Measurements from ENCODE around the gene SCAPER. TPM values are rescaled to one million over a fixed set of nuclear protein-coding genes. Genes with fewer than 3 reads are reported as not detected.

The SCAPER gene
- total RNA-seq, 1 experiment from 2014 or later: 14.7 TPM

GRCh38 chr15:76668900-76669299 is 236.2 kb downstream of the SCAPER start:
- Histone ChIP-seq H3K9me2 (ENCODE audit: insufficient read depth) (no peaks in the 10 kb centered on the region), H3K79me2 (ENCODE audit: insufficient read depth, low read length) (no peaks in the 10 kb centered on the region), H3K9ac (ENCODE audit: low read length) (no peak overlapping the region), H3K4me2 (ENCODE audit: low read length) (no peak overlapping the region), H3K27me3 (ENCODE audit: insufficient read depth, low read length) (no peaks in the 10 kb centered on the region), H3K9me3 (ENCODE audit: control insufficient read depth in 1 of 2, insufficient read depth in 1 of 2, low read depth in 1 of 2, low read length in 2 of 2) (no peaks in the 10 kb centered on the region), H3K36me3 (ENCODE audit: control insufficient read depth in 1 of 2, insufficient read depth in 2 of 2, low read length in 2 of 2) (no peaks in the 10 kb centered on the region), H3K4me3 (replicated peaks in 1 of 2; ENCODE audit: low read depth in 1 of 2, low read length in 2 of 2) (no peak overlapping the region), H2AFZ (ENCODE audit: low read depth, low read length, poor library complexity, severe bottlenecking) (no peak overlapping the region), H4K20me1 (ENCODE audit: insufficient read depth) (no peaks in the 10 kb centered on the region), H3K4me1 (ENCODE audit: control insufficient read depth in 1 of 2, insufficient read depth in 2 of 2, low read length in 2 of 2) (no peaks in the 10 kb centered on the region), H3K27ac (ENCODE audit: low read depth, low read length) (no peak overlapping the region)
- POLR2A ChIA-PET: no interaction called here
- BruUV-seq (replicated peaks): no TSS peak
- DNase-seq (ENCODE audit: low read depth, low spot score): no peak
- intact Hi-C loops (cut with micrococcal nuclease): no loop called here
- ATAC-seq: no peak
- TF ChIP-seq, protein P1, sequence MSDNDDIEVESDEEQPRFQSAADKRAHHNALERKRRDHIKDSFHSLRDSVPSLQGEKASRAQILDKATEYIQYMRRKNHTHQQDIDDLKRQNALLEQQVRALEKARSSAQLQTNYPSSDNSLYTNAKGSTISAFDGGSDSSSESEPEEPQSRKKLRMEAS (IDR thresholded peaks at IDR 0.05): no peak
- no peak for TF ChIP-seq FOSL1 (IDR thresholded peaks at IDR 0.05; ENCODE audit: low read depth)
- TF ChIP-seq, protein P2, sequence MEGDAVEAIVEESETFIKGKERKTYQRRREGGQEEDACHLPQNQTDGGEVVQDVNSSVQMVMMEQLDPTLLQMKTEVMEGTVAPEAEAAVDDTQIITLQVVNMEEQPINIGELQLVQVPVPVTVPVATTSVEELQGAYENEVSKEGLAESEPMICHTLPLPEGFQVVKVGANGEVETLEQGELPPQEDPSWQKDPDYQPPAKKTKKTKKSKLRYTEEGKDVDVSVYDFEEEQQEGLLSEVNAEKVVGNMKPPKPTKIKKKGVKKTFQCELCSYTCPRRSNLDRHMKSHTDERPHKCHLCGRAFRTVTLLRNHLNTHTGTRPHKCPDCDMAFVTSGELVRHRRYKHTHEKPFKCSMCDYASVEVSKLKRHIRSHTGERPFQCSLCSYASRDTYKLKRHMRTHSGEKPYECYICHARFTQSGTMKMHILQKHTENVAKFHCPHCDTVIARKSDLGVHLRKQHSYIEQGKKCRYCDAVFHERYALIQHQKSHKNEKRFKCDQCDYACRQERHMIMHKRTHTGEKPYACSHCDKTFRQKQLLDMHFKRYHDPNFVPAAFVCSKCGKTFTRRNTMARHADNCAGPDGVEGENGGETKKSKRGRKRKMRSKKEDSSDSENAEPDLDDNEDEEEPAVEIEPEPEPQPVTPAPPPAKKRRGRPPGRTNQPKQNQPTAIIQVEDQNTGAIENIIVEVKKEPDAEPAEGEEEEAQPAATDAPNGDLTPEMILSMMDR (IDR thresholded peaks at IDR 0.05 in 2 of 3, conservative IDR thresholded peaks at IDR 0.05 in 1 of 3; ENCODE audit: borderline replicate concordance in 1 of 3, insufficient read depth in 1 of 3, low read depth in 2 of 3, low read length in 2 of 3): no peak
- TF ChIP-seq, protein P3, sequence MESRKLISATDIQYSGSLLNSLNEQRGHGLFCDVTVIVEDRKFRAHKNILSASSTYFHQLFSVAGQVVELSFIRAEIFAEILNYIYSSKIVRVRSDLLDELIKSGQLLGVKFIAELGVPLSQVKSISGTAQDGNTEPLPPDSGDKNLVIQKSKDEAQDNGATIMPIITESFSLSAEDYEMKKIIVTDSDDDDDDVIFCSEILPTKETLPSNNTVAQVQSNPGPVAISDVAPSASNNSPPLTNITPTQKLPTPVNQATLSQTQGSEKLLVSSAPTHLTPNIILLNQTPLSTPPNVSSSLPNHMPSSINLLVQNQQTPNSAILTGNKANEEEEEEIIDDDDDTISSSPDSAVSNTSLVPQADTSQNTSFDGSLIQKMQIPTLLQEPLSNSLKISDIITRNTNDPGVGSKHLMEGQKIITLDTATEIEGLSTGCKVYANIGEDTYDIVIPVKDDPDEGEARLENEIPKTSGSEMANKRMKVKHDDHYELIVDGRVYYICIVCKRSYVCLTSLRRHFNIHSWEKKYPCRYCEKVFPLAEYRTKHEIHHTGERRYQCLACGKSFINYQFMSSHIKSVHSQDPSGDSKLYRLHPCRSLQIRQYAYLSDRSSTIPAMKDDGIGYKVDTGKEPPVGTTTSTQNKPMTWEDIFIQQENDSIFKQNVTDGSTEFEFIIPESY (IDR thresholded peaks at IDR 0.05; ENCODE audit: extremely low read depth, insufficient replicate concordance, low read length): no peak
- no peak for TF ChIP-seq EZH2 (IDR thresholded peaks at IDR 0.05)
- TF ChIP-seq ATF3 (IDR thresholded peaks at IDR 0.05): no peak
- RAD21 ChIA-PET (ENCODE audit: low non-redundant PET in 1 of 2, low total read pairs in 2 of 2, uncharacterized antibody in 2 of 2, unreplicated experiment in 2 of 2): no interaction called here
- CTCF ChIA-PET: no interaction called here

Data from HCT116 (cell line).